Colon (tissue), 2 donors: ENCODE data around the gene COL7A1.

ENCODE experiments used
- FAIRE-seq: peaks from 2 replicates; lab custom pipeline; 2012; peaks lifted over from hg19 to GRCh38; lab: Jason Lieb, UNC
- donor health status: control.
- donor health status: control.

Gene COL7A1

DNA sequence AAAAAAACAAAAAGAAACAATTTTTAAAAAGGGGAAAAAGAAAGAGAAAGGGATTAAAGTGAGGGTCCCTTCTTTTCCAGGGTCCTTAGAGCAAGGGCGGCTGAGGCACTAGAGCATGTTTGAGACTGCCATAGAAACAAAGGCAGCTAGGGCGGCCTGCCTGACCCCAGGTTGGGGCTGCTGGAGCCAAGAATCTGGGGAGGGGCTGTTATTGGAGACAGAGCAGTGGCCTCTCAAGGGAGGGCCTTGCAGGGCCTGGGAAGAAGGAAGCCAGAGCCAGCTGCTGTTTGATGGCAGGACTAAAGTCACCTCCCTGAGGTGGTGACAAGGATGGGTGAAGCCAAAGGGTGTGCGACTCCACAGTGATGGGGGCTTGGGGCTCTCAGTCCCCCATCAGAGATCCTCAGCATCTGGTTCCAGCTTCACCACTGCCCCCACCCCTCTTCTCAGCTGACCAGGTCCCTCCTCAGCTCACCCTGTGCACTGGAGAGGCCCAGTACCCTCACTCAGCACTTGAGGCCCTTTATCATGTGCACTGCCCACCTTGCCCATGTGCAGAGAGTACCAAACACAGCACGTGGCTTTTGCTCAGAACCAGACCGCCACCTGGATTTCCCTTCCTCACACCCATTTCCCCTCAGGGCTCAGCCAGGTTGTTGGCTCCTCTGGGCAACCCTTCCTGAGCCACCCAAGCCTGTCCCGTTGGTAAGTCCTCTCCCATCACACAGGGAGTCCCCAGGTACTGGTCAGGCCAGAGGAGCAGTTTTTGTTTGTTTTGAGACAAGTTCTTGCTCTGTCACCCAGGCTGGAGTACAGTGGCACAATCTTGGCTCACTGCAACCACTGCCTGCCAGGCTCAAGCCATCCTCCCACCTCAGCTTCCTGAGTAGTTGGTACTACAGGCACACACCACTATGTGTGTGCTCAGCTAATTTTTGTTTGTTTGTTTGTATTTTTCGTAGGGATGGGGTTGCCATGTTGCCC, 24.7 kb upstream of the COL7A1 start:
- FAIRE-seq = no peak

DNA sequence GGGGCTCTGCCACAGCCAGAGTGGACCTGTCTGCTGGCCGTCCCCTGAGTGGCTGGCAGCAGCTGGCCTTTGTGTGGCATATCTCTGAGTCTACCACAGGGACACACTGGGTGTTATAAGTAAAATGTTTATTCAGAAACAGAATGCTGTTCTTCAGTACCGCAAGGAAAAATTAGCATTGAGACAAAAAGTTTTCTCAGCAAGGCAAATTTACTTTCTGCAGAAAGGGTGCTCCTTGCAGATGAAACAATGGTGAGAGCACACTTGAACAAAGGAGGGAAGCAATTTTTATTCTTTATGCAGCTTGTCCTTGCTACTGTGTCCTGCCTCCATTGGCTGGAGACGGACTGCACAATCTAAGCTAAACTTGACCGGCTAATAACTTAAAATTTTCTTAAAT, 22.4 kb upstream of the COL7A1 start:
- FAIRE-seq = no peak

- no peak for FAIRE-seq
These were observed 18.9 kb upstream of the COL7A1 start for GRCh38 chr3:48614044-48614443.

GRCh38 chr3:48612309-48612708, 17.2 kb upstream of the COL7A1 start:
- FAIRE-seq = no peak

DNA sequence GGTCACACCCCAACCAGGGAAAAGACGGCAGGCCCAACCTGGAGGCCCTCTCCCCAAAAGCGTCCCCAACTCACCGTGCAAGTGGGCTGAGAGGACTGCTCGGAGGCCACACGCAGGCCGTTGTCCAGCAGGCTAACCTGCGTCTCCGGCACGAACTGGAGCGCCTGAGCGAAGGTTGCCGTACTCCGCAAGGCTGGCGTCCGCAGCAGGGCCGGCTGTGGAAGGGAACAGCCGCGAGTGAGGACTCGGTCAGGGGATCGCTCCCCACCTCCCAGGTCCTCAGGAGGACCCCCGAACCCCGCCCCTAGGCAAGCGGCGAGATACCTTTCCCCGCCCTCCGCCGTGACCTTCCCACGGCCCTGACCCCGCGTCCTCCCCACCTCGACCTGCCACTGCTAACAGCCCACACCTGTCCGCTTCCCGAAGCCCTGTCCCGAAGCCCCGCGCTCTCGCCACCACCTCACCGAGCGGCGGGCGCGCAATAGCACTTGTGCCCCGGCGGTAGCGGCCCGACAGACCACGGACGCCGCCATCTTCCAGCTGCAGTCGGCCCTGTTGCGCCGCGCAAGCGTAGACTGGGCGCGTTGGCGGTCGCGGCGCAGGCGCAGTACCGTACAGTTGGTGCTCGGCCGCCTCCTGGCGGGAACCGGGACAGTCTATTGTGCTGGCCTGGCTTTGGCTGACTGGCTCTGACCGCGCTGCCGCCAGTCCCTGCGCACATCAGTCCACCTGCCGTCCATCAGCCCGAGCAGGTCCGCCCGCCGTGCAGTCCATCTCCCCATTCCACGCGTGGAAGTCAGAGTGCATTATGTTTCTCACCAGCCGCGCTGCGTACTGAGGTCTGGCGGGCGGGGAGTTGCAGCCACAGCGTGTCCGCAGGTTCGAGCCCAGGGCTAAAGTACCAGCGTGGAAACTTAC, 14.2 kb upstream of the COL7A1 start, which contains the start of gene UQCRC1:
Gene UQCRC1, minus strand, starts transcription at position 559 of the 918 bp plus-strand sequence. Its CDS starts 26 bp downstream, at position 533.
- no peak for FAIRE-seq

- no peak for FAIRE-seq
These were observed 12.4 kb upstream of the COL7A1 start for GRCh38 chr3:48607519-48607918.

GRCh38 chr3:48601622-48601994, 6.5 kb upstream of the COL7A1 start:
- FAIRE-seq = no peak

DNA sequence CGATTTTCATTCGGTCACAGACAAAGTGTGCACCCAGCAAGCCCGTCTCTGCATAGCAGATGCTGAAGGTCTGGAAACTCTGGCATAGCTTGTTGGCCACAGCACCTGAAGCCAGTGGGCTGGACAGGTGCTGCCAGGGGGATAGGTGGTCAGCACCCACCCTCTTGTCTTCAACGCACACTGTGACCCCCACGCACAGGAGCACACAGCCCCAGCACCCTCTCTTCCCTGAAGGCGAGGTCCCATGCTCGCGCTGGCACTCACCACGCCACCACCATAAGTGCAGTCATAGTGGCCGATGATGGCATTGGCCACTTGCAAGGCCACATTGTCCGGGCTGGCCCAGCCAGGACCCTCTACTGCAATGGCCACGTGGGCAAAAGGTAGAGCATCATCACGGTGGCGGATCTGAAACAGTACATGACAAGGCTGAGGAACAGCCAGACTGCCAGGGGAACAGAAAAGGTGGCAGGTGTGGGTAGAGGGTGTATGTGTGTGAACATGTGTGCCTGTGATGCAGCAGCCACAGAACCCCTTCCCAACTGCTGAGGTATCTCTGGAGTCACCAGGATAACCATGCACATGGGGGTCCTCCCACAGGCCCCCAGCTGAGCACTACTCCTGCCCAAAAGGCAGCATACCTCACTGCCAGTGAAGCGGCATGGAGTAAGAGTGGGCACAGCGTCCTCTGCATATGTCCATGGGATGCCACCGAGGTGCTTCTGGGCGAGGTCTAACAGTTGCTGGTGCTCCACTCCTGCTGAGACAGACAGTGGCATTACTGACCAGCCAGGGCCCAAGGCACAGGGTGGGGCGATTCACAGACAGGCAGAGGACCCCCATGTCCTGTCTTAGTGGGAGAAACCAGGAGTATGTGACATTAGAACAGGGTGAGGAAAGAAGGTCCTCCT, 5.8 kb upstream of the COL7A1 start:
- FAIRE-seq = no peak

DNA sequence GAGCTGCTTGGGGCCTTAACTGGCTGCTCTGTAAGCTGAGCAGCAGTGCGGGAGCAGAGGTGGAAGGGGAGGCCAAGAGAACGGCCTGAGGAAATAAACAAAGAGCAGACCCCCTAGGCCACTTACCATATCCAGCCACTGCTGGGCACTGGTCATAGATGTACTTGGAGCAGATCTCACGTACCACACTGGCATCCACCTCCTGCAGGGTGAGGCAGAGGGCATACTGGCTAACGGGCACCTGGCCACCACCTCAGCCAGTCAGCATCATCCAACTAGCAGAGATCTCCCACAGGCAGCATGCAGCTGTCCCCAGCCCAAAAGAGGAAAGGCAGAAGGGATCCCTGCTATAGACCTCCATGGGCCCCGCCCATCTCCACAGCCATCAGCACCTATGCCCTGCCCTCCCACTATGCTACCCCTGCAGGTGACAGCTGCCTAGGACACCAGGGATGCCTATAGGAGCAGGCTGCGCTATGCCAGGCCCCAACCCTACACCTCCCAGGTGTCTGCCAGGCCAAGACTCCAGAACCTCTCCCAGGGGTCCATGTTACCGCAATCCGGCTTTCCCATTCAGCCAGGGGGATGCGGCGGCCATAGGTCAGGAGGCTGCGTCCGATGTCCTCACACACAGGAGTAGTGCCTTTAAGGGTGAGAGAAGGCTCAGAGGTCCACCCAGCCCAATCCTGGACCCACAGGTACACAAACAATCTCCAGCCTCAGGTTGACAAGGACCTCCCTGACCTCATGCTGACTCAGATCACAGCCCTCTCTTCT, 4.6 kb upstream of the COL7A1 start:
- no peak for FAIRE-seq

DNA sequence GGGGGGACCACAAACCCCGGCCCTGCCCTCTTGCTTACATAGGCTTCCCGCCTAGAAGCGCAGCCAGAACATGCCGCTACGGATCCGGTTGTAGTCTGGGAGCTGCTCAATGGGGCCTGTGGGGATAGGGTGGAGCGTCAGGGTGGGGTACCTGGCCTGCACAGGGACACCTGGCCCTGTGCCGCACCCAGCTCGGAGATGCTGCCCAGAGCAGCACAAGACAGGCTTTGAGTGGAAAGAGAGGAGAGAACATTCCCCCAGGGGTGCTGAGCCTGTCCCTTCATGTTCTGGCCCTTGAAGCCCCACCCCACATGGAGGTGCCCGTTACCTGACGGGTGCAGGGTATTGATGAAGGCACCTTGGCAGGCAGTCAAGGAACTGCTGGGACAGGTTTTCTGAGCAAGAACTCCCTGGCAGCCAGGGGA, 4.0 kb upstream of the COL7A1 start:
- no peak for FAIRE-seq

DNA sequence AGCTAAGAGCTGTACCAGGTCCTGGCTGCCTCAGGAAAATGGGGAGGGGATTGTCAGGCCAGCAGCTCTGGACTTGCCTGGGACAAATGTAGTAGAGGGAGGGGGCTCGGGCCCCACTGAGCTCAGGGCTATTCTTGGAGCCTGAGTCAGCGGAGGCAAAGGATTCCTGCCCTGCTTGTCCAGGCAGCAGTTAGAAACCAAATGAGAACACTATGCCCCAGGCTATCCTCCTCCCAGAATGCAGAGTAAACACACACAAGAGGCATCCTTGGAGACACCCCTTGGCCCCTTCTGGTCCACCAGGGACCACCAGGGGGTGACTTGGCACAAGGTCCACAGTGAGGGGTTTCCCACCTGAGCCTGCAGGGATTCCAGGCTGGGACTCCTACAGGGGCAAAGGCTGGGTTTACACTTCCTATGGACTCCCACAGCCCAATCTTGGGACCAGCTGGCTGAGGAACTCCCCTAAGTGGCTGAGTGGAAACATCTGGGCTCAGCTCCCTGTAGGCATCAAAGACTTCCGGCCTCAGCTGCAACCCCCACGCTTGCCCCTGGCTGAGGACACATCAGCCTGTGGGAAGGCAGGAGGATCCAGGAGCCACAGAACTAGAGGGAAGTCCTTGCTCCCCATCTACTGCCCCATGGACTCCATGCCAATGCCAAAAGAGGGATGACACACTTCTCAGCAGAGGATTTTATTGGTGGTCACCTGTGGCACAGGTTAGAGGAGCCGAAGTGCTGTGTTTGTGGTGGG, 3.4 kb upstream of the COL7A1 start:
- FAIRE-seq = no peak

DNA sequence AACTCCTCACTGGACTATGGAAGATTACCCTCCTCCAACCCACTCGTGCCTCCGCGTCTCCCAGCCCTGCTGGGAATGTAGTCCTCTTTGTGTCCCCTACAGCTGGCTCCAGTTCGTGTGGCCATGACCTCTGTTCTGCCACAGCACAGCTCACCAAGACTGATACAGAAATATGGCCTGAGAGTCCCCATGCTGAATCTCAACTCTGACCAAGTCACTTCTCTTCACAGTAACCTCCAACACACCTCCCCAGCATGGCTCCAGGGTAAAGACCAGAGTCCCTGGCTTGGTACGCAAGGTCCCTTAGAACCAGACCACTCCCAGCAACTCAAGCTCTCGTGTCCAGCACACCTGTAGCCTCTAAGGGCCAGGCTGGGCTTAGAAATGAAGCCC, 2.3 kb upstream of the COL7A1 start:
- no peak for FAIRE-seq

GRCh38 chr3:48596676-48597407, 1.7 kb upstream of the COL7A1 start:
- no peak for FAIRE-seq

DNA sequence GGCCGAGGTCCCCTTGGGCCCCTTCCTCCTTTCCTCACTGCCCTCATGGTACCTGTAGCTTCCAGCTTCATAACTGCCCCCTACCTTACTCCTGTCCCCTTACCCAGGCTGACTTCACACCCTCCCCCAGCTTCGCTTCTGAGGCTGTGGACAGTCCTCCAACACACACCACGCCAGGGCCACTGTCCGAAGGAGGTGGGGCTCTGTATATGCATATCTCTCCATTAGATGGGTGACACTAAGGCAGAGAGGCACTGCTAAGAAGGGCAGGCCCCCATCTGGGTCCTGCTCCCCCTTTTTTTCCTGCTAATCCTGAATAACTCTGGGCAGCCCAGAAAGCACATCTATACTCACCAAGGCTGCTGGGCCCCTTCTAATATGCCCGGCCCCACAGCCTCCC, 1.0 kb upstream of the COL7A1 start:
- FAIRE-seq = no peak

GRCh38 chr3:48595526-48596121, 495 bp upstream of the COL7A1 start:
- FAIRE-seq = no peak

- FAIRE-seq = no peak
These were observed 596 bp downstream of the COL7A1 start for GRCh38 chr3:48594417-48595049.

- no peak for FAIRE-seq
These were observed 1.8 kb downstream of the COL7A1 start for GRCh38 chr3:48593337-48593736.

DNA sequence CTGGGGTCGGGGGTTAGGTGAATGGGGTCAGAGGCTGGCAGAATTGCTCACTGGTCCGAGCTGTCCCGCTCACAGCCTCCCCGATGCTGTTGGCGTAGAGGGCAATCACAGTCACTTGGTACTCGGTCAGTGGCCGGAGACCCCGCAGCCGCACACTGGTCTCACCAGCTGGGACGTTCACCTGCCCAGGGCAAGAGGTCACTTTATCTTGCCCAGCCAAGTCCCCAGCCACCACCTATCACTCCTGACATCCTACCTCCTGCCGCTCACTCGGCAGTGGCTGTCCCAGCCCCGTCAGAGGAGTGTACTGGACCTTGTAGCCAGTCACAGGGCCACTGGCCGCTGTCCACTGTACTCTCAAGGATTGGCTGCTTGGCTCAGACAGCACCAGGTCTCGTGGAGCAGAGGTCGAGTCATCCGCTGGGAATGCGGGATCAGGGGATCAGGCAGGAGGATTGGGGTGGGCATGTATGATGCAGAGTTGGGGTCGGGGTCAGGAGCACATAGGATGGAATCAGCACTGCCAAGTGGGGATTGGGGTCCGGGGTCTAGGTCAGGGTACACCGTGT, 2.5 kb downstream of the COL7A1 start:
- no peak for FAIRE-seq
